Skin epidermis (tissue), 12 donors: ENCODE measurements around the gene IDH3B.

Experiments used
- H3K27ac ChIP-seq, 21 experiments: fragments of 200-600 bp; sonication (generic) in 11 of 21; one replicate each; pipeline ENCODE4 v1.5.0; 2020; ENCODE audit warnings: mild to moderate bottlenecking in 3 of 21, inconsistent platforms in 2 of 21, moderate library complexity in 2 of 21
- H3K4me3 ChIP-seq, 7 experiments: fragments of 200-600 bp; sonication (generic) in 2 of 7; one replicate each; pipeline ENCODE4 v1.5.0; 2020; ENCODE audit warnings: inconsistent platforms in 2 of 7, mild to moderate bottlenecking in 2 of 7, moderate library complexity in 1 of 7

The IDH3B gene

GRCh38 chr20:2626853-2627541, 37.0 kb downstream of the IDH3B start:
- H3K4me3 ChIP-seq = no peak overlapping the region
- H3K27ac ChIP-seq = no peak overlapping the region

- Histone ChIP-seq H3K4me3 (no peak overlapping the region), H3K27ac (no peak overlapping the region)
These were observed 39.0 kb downstream of the IDH3B start for GRCh38 chr20:2625062-2625461.

GRCh38 chr20:2624190-2624589, 39.8 kb downstream of the IDH3B start:
- peak overlapping the region in 1 of 21 experiments; percentile 20 for H3K27ac ChIP-seq
- no peak overlapping the region for H3K4me3 ChIP-seq

GRCh38 chr20:2619961-2620595, 43.9 kb downstream of the IDH3B start:
- Histone ChIP-seq H3K27ac (no peak overlapping the region), H3K4me3 (no peak overlapping the region)

- no peak overlapping the region for H3K4me3 ChIP-seq
These were observed 44.7 kb downstream of the IDH3B start for GRCh38 chr20:2619337-2619736.

GRCh38 chr20:2618815-2619214, 45.2 kb downstream of the IDH3B start:
- H3K4me3 ChIP-seq = no peak overlapping the region
- H3K27ac ChIP-seq = no peak overlapping the region

More at GRCh38 chr20:2619337-2619736, 44.7 kb downstream of the IDH3B start:
- H3K27ac ChIP-seq = no peak overlapping the region

GRCh38 chr20:2617099-2617714, 46.8 kb downstream of the IDH3B start:
- H3K4me3 ChIP-seq = no peak overlapping the region
- no peak overlapping the region for H3K27ac ChIP-seq

GRCh38 chr20:2616634-2617033, 47.4 kb downstream of the IDH3B start:
- H3K4me3 ChIP-seq = no peak overlapping the region
- H3K27ac ChIP-seq = no peak overlapping the region

- no peak overlapping the region for H3K4me3 ChIP-seq
- H3K27ac ChIP-seq = no peak overlapping the region
These were observed 51.9 kb downstream of the IDH3B start for GRCh38 chr20:2612073-2612472.

- Histone ChIP-seq H3K27ac (no peak overlapping the region), H3K4me3 (no peak overlapping the region)
These were observed 52.9 kb downstream of the IDH3B start for GRCh38 chr20:2610941-2611720.

GRCh38 chr20:2610326-2610725, 53.7 kb downstream of the IDH3B start:
- Histone ChIP-seq H3K4me3 (no peak overlapping the region), H3K27ac (no peak overlapping the region)
